Central memory CD4-positive, alpha-beta T cell (primary cell): ENCODE measurements around the gene HPF1.
"Not testable (repeated sequence)": the region's sequence is repeated elsewhere in the genome, so short reads cannot be mapped to it uniquely, and the experiment has no call there.

Experiments used
- DNase-seq: peaks from one replicate; pipeline ENCODE4 v3.0.0; 2022

HPF1 gene

DNA sequence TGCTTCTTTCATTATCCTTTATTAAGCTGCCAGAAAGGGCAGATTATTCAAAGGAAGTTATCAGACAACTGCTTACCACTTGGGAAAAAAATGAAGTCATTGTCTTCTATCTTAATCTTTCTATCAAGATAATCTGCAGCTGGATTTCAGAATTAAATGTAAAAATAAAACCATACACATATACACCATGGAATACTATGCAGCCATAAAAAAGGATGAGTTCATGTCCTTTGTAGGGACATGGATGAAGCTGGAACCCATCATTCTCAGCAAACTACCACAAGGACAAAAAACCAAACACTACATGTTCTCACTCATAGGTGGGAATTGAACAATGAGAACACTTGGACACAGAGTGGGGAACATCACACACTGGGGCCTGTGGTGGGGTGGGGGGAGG is 19.1 kb downstream of the HPF1 start:
- DNase-seq: not testable (repeated sequence)

DNA sequence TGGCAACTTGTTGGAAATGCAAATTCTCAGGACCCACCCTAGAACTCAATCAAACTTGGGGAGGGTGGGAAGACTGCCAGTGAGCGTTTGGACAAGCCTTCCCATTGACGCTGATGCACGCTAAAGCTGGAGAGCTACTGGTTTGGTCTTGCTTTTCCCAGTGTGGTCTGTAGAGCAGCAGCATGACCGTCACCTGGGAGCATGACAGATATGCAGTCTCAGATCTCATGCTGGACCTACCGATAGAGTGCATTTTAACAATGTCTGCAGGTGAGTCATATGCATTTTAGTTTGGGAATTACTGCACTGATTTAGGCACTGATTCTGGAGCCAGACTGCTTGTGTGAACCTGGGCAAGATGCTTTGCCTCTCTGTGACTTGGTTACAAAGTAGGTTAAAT is 27.2 kb downstream of the HPF1 start:
- DNase-seq: no peak

DNA sequence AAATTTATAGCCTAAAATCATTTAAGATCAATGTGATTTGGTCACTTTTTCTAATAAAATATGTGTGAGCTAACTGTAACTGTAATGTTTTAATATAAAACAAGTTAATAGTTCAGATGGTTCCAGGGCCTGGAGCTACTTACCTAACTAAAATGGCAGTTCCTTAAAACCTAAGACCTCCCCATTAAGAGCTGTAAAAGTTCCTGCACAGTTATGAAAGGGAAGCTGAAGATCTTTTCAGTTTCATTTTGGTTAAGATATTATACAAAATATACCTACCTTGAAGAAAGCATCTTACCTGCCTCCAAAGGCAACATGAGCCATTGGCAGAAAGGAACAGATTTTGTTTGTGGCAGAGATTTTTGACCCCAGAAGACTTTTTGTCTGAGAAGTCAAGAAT is 30.1 kb downstream of the HPF1 start:
- DNase-seq: no peak

DNA sequence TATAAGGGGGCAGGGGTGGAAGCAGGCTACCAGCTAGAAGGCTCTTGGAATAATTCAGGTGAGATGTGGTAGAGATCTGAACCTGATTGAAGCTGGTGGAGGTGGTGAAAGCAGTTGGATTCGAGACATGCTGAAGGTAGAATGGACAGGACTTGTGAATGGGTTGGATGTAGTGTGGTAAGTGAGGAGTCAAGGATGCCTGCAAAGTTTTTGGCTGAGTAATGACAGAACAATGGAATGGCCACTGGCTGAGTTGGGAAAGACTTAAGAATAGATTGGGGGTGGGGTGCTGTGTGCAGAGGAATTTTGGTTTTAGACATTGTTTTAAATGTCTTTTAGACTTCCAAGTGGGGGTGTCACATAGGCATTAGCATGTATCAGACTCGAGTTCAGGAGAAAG is 33.5 kb downstream of the HPF1 start:
- no peak for DNase-seq

DNA sequence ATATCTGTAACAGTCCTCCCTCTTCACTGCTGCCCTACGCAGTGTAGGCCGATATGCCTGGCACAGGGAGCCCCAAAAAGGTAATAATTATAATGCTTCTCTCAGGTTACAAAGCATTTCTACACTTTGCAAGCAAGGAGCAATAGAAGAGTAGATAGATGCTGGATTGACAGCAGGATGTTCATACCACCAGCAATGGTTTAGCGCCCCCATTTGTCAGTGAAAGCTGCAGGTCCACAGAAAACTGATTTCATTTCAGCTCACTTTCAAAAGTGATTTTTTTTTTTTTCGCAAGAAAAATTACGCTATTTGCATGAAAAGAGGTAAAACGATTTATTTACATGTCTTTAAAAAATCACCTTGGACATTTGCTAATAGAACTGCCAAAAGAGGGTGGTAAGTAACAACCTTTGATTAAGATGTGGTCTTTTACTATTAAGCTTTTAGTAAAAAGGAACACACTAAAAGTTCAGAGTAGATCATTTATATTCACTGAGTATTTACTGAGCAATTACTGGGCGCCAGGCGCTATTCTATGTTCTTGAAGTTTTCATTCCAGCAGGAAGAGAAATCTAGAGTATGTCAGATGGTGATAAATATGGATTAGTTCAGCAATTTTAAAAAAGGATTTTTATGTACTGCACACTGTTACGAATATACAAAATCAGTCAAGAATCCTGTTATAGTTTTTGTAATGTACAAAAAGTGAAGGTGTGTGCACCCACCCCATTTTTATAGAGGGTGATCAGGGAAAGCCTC is 34.4 kb downstream of the HPF1 start:
- no peak for DNase-seq

DNA sequence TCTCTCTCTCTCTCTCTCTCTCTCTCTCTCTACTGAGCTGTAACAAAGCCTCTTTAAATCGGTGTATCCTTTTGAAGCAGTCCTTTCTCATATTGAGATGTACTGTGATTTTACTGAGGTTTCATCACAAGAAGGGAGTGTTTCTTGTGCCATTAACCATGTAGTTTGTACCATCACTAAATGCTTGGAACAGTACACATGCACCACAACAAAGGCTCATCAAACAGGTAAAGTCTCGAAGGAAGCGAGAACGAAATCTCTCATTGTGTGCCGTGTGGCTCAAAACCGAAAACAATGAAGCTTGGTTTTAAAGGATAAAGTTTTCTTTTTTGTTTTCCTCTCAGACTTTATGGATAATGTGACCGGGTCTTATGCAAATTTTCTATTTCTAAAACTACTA is 37.2 kb downstream of the HPF1 start:
- no peak for DNase-seq

DNA sequence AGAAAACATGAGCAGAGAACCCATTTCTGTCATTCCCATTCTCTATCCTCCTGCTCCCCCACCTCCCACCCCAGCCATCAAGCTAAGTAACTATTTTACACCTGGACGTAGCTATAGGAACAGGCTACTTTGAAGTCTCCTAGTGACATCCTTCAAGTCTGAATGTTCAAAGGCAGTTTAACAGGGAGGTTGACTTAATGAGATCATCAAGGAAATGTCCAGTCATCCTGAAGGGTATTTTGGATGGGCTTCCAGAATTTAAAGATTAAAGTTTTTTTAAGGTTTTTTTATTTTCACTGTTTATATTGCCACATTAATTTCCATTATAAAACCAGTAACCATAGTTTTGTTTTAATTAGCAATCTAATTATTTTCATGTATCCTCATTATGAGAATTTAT is 41.1 kb downstream of the HPF1 start:
- DNase-seq: no peak

DNA sequence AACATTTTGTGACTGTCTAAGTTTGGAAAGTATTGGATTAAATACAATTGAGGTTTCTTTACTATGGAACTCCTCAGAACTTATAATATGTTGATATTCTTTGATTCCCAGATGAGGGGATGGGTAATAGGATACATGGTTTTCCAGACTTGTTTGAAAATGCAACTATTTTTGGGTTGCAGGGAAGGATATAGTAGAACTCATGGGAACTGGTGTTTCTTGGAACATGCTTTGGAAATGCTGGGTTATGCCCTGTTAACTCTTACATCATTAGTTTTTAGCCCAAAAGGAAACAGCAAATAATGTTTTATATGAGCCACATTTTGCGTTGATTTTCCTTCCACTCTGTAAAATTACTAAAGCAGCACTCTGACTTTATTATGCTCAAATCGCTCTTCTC is 41.9 kb downstream of the HPF1 start:
- no peak for DNase-seq

DNA sequence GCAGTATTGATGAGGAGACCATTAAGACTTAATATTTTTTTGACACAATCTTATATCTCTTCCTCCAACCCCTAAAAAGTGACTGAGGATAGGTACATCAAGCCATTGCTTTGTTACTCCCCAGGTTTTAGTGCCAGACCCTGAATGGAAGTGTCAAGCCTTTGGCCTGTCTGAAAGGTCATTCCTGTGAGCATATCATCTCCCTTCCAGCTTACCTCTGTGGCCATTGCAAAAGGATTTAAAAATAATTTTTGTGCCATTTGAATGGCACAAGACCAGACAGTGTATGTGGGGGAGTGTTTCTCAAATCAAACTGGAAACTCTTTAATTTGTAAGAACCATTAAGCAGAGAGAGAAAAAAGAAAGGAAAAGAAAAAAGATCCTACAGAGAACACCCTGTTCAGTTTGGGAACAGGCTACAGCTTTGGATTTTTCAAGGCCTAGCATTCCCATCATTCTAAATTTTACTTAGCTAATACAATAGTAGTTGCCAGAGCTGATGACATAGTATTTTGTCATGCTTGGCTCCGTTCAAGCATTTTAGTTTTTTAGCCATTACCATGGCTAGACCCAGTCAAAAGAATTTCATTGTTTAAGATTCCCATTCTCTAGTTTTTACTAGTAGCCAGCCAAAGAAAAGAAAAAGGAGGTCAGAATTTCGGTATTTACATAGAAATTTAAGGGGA is 49.6 kb downstream of the HPF1 start:
- no peak for DNase-seq

DNA sequence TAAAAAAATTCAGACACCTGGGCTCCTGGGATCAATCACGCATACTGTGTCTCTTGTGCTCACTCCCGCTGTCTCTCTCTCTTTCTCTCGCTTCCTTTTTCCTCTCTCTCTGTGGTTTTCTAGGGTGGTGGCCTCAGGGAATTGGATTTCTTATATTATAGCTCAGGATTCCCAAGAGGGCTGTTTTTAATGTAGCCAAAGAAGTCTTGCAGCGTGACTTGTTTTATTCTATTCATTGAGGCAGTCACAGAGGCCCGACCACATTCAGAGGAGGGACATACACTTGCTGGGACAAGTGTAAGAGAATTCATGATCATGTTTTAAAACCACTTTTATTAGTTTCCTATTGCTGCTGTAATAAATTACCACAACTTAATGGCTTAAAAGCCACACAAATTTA is 59.4 kb downstream of the HPF1 start:
- no peak for DNase-seq

DNA sequence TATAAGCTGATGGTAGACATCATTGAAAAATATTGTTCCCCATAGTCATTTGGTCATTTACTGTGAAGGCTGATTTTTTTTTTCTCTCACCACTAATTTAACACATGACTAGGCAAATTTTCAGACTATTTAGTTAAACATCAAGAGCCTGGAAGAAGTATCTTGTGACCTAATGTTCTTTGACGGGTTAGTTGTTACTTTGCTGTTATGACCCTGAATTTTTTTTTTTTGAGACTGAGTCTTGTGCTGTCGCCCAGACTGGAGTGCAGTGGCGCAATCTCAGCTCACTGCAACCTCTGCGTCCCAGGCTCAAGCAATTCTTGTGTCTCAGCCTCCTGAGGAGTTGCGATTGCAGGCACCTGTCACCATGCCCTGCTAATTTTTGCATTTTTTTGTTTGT is 67.0 kb downstream of the HPF1 start:
- no peak for DNase-seq

DNA sequence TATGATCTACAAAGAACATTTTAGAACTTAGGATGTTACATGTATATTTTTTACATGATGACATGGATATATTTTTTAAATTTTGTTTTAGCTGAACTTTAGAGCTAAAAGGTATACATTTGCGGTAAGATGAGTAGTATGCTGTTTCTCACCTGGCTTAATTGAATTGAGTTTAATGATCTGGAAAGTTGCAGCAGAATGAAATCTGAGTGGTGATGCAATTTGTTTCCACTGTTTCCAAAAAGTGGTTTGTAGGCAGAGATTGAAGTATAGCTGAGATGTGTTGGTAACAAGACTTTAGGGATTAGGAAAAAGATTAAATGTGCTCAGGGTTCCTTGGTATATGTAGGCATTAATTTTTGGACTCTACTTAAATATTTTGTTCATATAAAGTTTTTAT is 68.1 kb downstream of the HPF1 start:
- DNase-seq: no peak

DNA sequence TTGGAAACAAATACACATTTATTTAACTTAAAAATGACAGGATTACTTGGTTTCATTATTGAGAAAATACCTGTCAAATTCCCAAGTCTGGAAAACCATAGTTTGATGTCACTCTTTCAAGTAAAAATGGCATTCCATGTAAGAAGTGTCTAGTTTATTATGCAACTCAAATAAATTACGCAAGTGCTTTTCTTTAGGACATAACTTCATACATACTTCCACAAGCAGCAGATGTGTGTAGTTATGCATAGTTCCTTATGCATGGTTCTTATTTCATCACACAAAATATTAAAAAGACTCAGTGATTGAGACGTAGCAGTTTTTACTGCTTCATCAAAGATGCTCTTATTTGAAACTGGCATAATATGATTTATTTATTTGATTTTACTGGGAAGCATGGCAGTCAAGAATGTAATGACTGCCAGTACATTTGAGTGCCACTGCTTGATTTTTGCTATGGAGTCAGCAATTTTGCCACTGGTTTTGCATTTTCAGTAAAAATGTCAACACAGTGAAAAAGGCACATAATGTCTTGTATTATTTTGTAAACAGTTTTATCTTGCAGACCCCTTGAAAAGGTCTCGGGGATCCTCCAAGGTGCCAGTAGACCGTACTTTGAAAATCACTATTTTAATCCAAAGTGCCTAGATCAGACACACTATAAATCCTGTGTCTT is 75.2 kb downstream of the HPF1 start:
- DNase-seq: no peak
